SHP77 treated with DMSO at 0.1 percent for 48 hours (cell line): Measurements from ENCODE around the gene AKIRIN2.

Source experiments
- DNase-seq: peaks from one replicate; lab custom pipeline; 2025; lab: John Stamatoyannopoulos, UW

Gene AKIRIN2

GRCh38 chr6:87701676-87702588 lies at the start of gene AKIRIN2:
Gene AKIRIN2, minus strand, starts transcription at chr6:87702233. Its CDS starts 549 bp downstream, at chr6:87701684.
- peak; percentile 95 for DNase-seq

GRCh38 chr6:87747646-87748045 lies 45.6 kb upstream of the AKIRIN2 start:
- DNase-seq: no peak

- DNase-seq: no peak
These were observed 44.1 kb upstream of the AKIRIN2 start for GRCh38 chr6:87745966-87746721.

GRCh38 chr6:87743454-87743853 lies 41.4 kb upstream of the AKIRIN2 start:
- no peak for DNase-seq

GRCh38 chr6:87742106-87742505 lies 40.1 kb upstream of the AKIRIN2 start:
- no peak for DNase-seq

- no peak for DNase-seq
These were observed 39.1 kb upstream of the AKIRIN2 start for GRCh38 chr6:87741001-87741650.

GRCh38 chr6:87738744-87739143 lies 36.7 kb upstream of the AKIRIN2 start:
- DNase-seq: no peak

GRCh38 chr6:87738000-87738399 lies 36.0 kb upstream of the AKIRIN2 start:
- DNase-seq: no peak

- no peak for DNase-seq
These were observed 34.9 kb upstream of the AKIRIN2 start for GRCh38 chr6:87736809-87737540.

GRCh38 chr6:87731818-87732661 lies 30.0 kb upstream of the AKIRIN2 start:
- peak; percentile 29 for DNase-seq

- no peak for DNase-seq
These were observed 29.0 kb upstream of the AKIRIN2 start for GRCh38 chr6:87731080-87731479.

- DNase-seq: no peak
These were observed 28.1 kb upstream of the AKIRIN2 start for GRCh38 chr6:87729965-87730719.

GRCh38 chr6:87728706-87729105 lies 26.7 kb upstream of the AKIRIN2 start:
- DNase-seq: no peak

- no peak for DNase-seq
These were observed 23.2 kb upstream of the AKIRIN2 start for GRCh38 chr6:87724983-87725811.

- DNase-seq: peak; percentile 48
These were observed 21.4 kb upstream of the AKIRIN2 start for GRCh38 chr6:87723170-87724078.

- DNase-seq: no peak
These were observed 20.6 kb upstream of the AKIRIN2 start for GRCh38 chr6:87722540-87723169.

GRCh38 chr6:87721311-87721710 lies 19.3 kb upstream of the AKIRIN2 start:
- DNase-seq: no peak
